Hematopoietic multipotent progenitor cell treated with erythropoietin and hydrocortisone succinate and interleukin-3 and kit ligand, for 17 days (in vitro differentiated cells): Measurements from ENCODE around the gene PPP4R2.

ENCODE experiments used
- DNase-seq: peaks from one replicate; pipeline ENCODE4 v3.0.0-alpha.2; 2015; ENCODE audit warnings: low spot score

Gene PPP4R2

GRCh38 chr3:73114711-73115110, 118.1 kb downstream of the PPP4R2 start:
- DNase-seq, result no peak

GRCh38 chr3:73115806-73116205, 119.2 kb downstream of the PPP4R2 start:
- no peak for DNase-seq
